Putamen (tissue), 1 donor: ENCODE results near the gene CACNA1B.

Experiments used
- DNase-seq: peaks from one replicate; pipeline ENCODE4 v3.0.0-alpha.2; 2016; ENCODE audit warnings: low spot score

CACNA1B gene

DNA sequence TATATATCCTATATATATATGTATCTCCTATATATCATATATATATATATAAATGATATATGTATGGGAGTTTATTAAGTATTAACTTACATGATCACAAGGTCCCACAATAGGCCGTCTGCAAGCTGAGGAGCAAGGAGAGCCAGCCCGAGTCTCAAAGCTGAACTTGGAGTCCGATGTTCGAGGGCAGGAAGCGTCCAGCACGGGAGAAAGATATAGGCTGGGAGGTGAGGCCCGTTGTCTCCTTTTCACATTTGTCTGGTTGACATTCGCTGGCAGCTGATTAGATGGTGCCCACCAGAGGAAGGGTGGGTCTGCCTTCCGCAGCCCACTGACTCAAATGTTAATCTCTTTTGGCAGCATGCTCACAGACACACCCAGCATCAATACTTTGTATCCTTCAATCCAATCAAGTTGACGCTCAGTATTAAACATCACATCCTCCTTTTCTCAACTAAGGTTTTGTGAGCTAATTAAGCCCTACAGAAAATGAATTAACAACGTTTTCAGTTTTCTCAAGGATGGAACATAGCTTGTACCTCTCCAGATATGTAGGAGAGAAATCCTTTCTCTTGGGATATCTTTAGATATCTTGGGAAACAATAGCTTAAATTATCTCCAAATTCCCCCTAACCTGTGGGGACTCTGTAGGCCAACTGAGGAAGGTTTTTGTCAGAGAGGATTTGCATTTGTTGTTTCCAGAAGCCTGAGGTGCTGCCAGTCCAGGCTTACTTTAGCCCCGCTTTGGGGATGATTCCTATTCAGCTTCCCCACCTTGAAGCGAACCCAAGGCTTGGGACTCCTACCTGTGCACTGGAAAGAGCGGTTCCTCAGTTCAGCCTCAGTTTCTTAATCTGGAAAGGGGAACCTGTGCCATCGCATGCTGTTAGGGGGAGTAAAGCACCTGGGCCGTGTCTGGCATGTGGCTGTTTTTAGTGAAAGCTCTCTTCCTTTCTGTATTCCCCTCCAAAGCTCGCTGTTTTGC, 163.2 kb downstream of the CACNA1B start:
- no peak for DNase-seq

DNA sequence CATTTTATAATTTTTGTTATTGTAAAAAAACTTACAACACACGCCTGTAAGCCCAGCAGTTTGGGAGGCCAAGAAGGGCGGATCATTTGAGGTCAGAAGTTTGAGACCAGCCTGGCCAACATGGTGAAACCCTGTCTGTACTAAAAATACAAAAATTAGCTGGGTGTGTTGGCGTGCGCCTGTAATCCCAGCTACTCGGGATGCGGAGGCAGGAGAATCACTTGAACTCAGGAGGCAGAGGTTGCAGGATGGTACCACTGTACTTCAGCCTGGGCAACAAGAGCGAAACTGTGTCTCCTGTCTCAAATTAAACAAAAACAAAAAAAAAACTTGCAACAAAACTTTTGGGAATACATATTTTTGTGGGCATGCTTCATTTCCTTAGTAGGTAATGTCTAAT, 164.6 kb downstream of the CACNA1B start:
- no peak for DNase-seq

DNA sequence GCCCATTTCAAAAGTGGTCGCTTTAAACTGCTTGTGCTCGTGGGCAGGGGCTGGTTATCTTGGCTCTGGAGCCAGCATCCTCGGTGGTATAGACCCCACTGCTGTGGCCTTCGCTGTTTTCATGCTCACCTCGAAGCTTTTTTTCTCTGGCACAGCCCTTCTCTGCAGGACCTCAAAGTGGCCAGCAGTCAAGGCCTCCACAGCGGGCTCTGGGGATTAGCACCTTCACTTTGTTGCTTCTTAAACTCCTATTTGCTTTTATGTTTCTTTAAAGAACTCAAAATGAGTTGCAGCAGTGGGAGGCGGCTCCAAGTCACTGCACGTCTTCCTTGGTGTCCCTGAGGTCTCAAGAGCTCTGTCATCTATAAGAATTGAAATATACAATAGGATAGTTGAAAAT, 165.1 kb downstream of the CACNA1B start:
- DNase-seq, result no peak

DNA sequence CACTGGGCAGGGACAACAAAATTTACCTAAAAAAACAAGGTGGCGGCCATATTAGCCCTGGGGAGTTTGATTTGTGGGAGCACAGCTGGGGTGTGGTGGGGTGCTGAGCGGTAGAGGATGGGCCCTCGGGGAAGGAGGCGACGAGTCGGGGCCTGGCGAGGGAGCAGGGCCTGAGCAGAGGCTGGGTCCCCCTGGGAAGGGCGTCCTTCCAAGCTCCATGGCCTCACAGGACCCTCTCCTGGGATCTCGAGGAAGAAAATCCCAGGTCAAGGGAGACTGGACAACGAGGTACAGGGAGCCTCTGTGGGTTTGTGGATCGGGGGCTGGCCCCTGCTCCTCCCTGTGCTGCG, 165.5 kb downstream of the CACNA1B start:
- no peak for DNase-seq

DNA sequence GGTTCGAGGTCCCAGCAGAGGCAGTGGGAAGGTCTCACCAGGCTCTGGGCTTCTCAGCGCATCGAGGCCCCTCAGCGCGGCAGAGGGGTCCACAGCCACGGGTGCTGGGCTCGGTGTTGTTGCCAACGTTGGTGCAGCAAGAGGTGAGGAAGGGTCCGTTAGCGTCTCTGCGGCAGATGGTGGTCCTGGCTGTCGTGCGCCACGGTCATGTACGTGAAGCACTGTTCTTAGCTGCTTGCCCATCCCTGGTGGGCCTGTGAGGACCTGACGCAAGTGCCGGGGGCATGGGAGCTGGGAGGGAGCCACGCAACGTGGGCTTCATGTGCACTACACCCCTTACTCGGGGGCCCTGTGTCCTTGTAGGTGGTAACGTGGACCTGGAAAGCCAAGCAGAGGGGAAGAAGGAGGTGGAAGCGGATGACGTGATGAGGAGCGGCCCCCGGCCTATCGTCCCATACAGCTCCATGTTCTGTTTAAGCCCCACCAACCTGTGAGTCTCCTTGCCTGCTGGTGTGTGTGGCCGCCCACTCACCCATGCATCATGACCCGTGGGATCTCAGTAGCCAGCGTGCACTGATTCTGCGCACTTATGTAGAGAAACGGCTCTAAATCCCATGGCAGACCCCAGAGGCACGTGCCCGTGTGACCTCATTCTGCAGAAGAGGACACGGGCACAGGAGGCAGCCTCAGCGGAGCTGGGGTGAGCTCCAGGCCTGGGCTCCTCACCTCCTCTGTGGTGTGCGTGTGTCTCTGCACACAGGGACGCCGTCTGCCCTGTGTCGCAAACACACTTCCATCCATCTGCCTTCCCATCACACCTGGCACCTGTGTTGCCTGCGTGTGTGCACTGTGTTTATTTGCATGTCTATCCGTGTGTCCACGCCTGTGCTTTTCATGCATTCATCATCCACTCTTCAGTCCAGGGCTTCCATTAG, 166.1 kb downstream of the CACNA1B start:
- no peak for DNase-seq

DNA sequence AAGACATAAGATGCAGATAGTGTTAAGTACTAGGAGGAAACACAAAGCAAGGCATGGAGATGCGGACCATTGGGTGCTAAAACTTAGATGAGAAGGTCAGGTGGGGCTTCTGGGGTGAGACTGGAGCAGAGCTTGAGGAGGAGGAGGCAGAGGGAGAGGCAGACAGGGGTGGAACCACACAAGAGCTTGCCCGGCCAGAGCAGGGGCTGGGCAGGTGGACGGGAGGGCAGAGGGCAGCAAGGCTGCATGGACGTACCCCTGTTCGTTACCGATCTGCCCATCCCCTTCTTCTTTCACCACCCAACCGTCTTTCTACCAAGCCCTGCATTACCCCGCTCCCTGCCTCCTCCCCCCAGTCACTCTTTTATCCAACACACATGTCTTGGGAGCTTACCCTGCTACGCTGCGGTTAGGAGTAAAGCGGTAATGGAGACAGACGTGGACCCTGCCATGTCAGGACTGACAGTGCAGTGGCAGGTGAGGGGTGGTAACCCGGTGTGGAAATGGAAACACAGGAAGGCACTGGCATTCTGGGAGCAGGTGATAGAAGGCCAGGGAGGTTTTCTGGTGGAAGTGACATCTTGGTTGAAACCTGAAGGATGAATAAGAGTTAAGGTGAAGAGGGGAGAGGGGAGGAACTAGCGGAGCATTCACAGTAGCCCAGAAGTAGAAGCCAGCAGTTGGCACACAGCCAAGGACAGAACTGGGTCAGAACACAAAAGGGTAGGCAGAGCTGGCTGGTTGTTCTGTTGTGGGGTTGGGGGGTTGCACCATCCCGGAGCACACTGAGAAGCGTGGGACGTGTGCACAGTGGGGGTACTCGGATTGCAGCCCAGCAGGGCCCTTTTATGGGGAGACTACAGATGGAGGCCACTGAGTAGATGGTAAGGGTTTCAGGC, 167.2 kb downstream of the CACNA1B start:
- peak; percentile 55 for DNase-seq

DNA sequence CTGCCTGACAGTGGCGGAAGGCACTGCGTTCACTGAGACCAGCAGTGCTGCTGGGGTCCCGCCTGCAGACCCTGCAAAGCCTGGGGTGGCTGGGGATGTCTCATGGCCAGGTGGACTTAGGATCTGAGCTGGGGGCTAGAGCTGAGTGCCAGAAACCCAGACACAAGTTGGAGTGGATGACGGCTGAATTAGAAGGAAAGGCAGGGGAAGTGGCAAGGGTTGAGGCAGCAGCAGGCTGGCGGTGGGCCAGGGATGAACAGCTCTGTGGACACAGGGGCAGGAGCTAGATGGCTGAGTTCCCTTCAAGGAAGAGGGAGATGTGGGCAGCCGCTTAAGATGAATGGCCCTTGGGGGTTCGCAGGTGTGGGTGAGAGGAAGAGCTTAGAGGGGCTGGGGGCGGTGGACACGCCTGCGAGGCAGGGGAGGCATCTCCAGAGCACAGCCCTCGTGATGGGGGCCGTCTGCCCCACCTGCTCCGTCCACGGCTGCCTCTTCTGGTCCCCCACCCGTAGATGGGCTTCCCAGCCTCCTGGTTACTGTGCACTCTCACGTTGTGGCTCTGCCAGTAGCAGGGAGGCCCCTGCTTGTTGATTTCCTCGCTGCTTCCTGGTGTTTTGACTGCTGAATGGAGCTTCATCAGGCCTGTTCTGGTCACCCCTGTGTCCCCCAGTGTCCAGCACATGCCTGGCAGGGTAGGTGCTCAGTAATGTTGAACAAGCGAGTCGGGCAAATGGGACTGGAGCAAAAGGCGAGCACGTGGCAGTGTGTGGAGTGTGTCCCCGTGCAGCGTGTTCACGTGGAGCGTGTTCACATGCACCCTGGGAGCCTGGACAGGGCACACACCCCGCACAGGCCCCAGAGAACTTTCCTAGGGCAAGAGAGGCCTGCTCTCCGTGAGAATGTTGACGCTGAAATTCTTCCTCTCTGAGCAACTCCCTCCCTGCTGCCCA, 168.2 kb downstream of the CACNA1B start:
- DNase-seq, result no peak

DNA sequence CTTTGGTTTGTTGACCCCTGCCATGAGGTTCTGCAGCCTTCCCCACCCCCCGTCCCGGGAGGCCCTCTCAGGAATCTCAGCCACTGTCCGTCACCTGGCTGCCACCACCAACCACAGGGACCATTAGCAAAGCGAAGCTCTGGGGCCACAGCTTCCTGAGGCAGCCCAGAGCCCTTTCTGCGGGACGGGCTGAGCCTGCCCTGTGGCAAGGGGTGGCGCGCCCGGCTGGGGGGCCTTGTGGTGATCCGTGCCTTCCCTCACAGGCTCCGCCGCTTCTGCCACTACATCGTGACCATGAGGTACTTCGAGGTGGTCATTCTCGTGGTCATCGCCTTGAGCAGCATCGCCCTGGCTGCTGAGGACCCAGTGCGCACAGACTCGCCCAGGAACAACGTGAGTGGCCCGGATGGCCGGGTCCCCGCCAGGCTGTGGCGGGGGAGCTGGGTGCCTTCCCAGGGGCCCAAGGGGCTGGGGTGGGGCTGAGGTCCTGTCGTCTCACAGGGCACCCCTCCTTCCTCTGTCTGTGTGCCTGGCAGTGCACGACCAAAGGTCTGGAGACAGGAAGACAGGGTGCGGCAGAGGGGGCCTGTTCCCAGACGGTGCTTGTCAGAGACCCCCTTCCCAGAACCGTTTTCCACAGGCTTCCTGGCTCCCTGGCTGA, 169.2 kb downstream of the CACNA1B start:
- DNase-seq, result no peak

DNA sequence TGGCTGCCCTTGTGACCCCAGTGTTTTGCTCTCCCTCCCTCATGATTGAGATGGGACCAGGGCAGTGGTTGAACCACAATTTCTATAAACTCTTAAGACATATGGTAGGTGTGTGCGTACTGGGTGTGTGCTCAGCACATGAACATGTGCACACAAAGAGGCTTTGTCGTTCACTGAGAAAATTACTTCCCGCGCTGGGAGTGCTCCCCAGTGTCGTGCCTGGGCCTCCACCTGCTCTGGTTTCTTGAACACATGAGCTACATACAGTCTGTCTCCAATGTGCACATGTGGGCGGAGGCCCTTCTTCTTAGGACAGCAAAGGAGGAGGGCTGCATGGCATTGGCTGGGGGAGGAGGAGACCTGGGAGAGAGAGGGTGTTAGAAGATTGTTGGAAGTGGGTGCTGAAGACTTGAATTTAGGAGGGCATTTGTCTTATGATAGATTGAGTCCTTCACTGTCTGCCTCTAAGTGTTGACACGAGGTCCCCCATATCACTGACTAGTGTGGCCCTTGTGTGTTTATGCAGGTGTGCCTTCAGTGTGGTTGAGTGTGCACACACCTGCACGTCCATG, 170.0 kb downstream of the CACNA1B start:
- no peak for DNase-seq

DNA sequence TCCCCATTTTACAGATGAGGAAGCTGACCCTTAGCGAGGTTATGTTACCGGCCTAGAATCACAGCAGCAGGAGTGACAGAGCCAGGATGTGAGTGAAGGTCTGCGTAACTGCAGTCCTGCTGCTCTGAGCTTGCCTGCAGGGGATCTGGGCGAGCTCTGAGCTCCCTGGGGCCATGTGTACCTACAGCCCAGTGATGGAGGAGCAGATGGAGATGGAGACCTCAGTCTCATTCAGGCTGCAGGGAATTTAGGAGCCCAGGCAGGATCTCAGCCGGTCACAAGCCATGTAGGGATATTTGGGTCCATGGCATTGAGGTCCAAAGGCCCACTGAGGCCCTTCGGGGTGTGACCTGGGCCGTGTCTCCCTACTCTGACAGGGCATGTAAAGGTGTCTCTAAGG, 170.6 kb downstream of the CACNA1B start:
- DNase-seq, result no peak

DNA sequence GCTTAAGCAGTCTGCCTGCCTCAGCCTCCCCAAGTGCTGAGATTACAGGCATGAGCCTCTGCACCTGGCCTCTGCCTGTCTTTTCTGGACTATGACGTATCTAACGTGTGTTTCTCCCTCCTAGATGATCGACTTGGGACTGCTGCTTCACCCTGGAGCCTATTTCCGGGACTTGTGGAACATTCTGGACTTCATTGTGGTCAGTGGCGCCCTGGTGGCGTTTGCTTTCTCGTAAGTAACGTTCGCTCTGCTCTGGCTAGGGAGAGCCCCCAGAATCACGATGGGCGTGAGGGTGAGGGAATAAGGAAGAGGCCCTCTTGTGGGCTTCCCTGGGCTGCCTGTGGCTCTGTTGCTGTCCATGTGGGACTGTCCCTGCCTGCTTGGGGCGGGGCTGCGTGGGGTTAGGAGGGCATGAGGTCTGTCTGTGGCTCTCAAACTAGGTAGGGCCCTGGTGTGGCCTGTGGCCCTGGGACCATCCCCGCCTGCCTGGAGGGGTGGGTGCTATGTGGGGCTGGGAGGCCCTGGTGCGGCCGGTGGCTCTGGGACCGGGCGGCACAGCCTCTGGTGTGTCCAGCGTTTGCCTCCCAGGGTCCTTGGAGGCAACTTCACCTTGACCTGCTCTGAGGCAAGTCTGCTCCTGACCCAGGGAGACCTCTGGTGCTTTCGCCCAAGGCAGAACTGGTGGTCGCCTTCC, 171.7 kb downstream of the CACNA1B start:
- no peak for DNase-seq

DNA sequence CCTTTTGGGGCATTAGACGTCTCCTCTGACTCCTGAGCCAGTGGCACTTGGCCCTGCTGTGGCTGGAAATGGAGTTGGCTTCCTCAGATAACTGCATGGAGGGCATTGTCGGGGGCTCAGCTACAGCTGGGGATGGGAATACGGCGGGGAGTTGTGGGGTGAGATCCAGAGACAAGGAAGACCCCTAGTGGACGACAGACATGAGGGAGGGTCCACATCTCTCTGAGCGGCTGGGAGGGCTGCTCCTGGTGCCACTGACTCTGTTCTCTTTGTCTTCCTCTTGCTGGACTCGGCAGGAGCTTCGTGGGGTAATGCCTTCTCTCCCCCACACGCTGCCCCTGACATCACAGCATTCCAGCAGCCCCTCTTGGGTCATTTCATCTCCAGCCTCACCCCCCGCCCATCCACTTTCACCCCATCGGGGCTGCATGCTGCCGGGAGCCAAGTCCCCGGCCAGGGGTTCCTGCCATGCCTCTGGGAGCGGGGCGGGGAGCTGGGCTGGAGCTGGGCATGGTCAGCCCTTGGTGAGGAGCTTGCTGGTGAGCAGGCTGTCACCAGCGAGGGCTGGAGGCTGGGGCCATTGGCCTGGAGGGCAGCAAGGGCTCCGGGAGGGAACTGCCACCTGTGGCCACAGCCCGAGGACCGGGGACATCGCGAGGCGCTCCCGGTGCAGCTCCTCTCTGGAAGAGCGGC, 172.3 kb downstream of the CACNA1B start:
- DNase-seq, result no peak

DNA sequence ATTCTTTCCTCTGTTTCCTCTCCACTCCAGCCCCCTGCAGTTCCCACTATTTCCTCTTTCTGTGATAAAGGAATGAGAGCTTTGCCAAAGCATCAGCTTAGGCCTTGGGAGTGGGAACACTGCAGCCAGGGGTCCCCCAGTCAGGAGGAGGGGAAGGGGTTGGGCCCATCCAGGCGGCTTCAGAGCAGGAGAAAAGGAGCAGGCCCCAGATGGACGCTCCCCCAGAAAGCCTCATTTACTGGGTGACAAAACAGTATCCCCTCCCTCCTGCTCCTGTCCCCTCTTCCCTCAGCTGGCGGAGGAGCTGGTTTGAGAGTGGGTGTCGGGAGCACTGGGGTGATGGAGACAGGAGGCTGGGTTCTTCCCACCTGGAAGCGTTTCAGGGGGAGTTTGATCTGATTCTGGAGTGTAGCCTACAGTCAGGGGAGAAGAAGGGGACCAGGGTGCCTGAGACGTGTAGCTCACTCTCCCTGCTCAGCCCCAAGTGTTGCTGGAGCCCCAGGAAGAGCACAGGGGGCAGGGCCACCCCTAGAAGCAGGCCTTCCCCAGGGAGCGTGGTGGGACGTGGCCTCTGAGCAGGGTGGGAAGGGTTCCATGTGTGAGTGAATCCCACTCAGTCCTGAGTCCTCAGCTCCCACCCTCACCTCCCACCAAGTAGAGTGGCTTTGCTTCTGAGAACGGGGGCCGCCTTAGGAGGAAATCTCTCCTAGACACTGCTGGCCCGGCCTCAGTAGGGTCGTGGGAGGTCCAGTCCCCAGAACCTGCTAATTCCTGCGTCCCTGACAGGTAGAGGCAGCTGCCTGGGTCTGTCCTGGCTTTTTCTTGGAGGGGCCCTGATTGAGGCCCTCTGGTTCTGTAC, 173.1 kb downstream of the CACNA1B start:
- DNase-seq, result peak; percentile 45

DNA sequence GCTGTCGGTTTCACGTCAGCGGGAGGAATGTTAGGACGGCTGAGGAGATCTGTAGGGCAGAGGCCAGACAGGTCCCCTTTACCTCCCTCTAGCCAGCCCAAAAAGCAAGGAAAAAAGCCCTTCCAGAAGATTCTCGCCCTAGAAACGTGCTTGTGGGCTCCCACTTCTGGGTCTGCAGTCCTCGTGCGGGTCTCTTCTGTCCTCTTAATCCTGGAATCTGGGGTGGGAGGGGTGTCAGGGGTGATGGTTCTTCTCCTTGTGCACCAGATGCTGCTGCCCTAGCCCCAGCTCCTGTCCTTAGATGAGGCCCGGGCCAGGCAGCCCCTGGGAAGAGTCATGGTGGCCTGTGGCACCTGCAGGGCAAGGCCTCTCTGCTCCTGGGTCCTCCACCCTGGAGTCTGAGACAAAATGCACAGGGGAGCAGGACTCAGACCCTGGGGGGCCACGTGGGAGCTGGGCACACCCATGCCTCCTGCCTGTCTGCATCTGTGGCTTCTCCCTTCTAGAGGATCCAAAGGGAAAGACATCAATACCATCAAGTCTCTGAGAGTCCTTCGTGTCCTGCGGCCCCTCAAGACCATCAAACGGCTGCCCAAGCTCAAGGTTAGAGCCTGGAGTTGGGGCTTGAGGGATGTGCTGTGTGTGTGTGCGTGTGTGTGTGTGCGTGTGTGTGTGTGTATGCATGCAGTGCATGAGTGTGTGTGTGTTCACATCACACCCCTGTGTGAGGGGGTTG, 174.2 kb downstream of the CACNA1B start:
- DNase-seq, result no peak

DNA sequence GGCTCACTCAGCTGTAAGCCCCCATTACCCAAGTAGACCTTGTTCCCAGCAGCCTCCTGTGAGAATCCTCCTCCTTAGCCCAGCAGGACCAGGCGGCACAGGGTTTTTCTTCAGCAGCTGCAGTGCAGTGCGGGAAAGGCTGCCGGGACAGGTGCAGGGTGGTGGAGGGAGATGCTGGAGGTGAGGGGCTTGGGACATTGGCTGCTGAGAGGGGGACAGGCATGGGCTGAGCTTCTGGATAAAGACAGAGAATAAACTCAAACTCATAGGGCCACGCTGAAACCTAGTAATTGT, 174.7 kb downstream of the CACNA1B start:
- DNase-seq, result no peak

DNA sequence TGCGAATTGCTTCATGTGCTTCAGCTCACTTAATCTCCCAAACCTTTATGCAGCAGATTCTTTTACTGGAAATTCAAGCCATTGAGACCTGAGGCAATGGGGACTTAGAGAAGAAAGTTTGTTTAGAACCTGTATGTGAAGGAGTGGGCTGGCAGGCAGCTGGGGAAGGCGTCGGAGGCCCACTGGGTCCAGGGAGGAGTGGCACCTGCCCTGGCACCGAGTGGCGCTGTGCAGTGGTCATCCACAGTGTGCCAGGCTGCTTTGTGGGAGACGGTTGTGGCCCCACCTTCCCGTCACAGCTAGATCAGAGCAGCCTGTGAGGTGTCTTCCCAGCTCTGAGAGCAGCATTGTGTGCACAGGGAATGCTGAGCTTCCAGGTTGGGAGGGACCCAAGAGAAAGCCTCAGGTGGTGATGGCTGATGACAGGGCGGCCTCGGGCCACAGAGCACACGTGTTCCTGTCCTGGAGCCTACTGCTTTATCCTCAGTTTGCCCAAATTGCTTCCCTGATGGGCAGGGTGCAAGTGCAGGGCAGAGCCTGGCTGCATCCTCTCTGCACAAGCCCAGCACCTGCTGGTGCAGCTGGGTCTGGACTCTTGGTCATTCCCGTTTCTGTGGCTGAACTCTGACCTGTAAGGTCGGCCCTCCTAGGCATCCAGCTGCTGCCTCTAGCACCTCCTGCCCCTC, 175.2 kb downstream of the CACNA1B start:
- no peak for DNase-seq
